NB4 (cell line): ENCODE data around the gene ZDHHC16.
A peak's percentile ranks its signal among the peaks of the same experiment; 100 is the strongest.

Experiments
- DNase-seq: peaks from one replicate; pipeline ENCODE4 v3.0.0; 2010; ENCODE audit warnings: low read depth
- H3K4me3 ChIP-seq: one replicate; pipeline ENCODE4 v1.5.1; 2011; ENCODE audit warnings: mild to moderate bottlenecking, low read depth, low read length, moderate library complexity
- CTCF ChIP-seq: IDR thresholded peaks from one replicate; pipeline ENCODE4 v1.5.1; 2012; ENCODE audit warnings: low read depth, low read length
- MAX ChIP-seq: IDR thresholded peaks from 2 replicates; pipeline ENCODE4 v1.6.1; 2011; ENCODE audit warnings: low read depth, low read length
- MYC ChIP-seq: IDR thresholded peaks from 2 replicates; pipeline ENCODE4 v1.6.1; 2011; ENCODE audit warnings: low read depth, low read length
- POLR2A ChIP-seq: IDR thresholded peaks from 2 replicates; pipeline ENCODE4 v1.6.1; 2011; ENCODE audit warnings: mild to moderate bottlenecking; ENCODE audit not compliant: insufficient read length; ENCODE audit errors: extremely low read depth

ZDHHC16 gene

DNA sequence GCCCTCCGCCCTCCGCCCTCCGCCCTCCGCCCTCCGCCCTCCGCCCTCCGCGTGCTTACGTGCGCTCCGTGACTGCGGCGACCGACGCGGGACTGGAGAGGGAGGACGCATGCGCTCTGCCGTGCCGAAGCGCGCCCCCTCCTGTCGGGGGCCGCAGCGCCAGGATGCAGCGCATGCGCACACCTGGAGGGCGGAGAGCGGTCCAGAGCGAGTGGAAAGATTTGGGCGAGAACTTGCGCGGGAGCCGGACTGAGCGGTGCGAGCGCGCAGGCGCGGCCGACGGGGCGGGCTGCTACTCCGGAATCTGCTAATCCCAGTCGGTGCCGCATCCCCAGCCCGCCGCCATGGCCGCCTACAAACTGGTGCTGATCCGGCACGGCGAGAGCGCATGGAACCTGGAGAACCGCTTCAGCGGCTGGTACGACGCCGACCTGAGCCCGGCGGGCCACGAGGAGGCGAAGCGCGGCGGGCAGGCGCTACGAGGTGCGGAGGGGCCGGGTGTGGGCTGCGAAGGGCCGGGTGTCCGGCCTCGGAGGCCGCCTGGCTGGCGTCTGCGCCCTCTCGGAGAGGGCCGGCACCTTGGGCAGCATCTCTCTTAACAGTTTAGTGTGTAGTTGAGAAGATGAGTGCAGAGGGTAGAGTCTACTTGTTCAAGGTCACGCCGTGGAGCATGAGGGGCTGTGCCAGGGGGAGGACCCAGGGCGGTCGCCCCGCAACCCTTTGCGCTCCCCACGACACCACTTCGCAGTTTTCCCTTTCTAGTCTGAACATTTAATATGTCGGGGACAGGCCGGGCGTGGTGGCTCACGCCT, 19.8 kb upstream of the ZDHHC16 start, which contains the start of gene PGAM1:
PGAM1 (plus strand) TSS at position 228 of the 812 bp plus-strand sequence; CDS start at position 345, 117 bp downstream.
- DNase-seq, result peak; percentile 98
- peak within 1 kb of the TSS; percentile 97 for H3K4me3 ChIP-seq
- TF ChIP-seq MAX (peak; percentile 81), CTCF (peak; percentile 70), MYC (0 out of 2 replicates have a peak, but pooled peaks have one; percentile 43), POLR2A (peak; percentile 77)

DNA sequence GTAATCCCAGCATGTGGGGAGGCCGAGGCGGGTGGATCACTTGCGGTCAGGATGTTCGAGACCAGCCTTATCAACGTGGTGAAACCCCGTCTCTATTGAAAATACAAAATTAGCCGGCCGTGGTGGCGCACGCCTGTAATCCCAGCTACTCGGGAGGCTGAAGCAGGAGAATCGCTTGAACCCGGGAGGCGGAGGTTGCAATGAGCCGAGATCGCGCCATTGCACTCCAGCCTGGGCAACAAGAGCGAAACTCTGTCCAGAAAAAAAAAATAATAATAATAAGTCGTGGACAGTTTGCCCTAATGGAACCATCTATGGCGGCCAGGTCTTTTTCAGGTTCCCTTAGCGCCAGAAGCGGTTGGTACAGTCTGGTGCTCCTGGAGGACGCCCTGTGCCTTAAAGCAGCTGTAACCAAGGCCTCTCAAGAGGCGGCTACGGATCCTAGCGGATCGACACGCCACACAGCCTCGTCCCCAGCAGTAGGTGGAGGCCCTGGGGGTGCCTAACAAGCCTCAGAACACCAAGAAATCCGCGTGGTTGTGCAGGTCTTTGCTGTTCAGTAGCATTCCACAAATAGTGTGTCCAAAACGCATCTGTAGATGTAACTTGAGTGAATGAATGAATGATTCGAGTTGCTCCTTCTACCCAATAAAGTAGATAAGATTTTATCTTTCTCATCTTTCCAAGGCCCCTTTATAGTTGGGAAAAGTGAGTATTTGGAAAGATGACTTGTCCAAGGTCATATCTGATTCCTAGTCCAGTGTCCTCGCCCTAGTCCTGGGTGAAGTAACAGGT, 19.0 kb upstream of the ZDHHC16 start:
- TF ChIP-seq MYC (no peak), CTCF (no peak), POLR2A (no peak), MAX (no peak)
- peak overlapping the region; percentile 97 for H3K4me3 ChIP-seq
- peak; percentile 58 for DNase-seq

- TF ChIP-seq MAX, result no peak
- DNase-seq, result peak; percentile 58
- H3K4me3 ChIP-seq, result peak overlapping the region; percentile 97
Measured at GRCh38 chr10:97427571-97428179, 18.3 kb upstream of the ZDHHC16 start.

DNA sequence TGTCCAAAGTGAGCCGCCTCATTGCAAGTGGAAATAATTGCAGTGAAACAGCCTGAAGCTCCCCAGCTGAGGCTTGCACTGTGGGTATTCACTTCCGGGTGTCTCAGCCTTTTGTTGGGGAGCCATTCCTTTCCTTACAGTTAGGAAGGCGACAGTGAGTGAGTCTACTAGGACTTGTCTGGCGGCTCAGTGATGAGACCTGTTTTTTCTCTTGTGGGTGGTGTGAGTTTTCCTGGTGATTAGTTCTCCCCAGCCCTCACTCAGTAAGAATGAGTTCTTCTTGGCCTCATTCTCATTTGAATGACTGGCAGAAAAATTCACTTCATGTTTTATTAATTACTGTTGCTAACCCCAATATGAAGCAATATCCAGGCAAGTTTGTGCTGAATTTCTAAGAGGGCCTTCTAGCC, 17.4 kb upstream of the ZDHHC16 start:
- peak overlapping the region; percentile 97 for H3K4me3 ChIP-seq
- TF ChIP-seq MYC (no peak), CTCF (no peak), MAX (no peak), POLR2A (no peak)
- DNase-seq, result peak; percentile 70

- peak; percentile 49 for DNase-seq
- H3K4me3 ChIP-seq, result no peak overlapping the region
- TF ChIP-seq POLR2A (no peak), CTCF (no peak), MYC (no peak), MAX (no peak)
Measured at GRCh38 chr10:97434055-97434454, 11.9 kb upstream of the ZDHHC16 start.

DNA sequence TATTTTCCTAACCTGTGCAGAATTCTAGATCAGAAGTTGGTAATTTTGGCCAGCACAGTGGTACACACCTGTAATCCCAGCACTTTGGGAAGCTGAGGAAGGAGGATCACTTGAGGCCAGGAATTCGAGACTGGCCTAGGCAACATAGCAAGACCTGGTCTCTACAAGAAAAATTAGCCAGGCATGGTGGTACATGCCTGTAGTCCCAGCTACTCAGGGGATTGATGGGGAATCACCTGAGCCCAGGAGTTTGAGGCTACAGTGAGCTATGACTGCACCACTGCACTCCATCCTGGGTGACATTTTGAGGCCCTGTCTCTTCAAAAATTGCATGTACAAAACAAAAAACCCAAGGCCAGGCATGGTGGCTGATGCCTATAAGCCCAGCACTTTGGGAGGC, 11.4 kb upstream of the ZDHHC16 start:
- no peak overlapping the region for H3K4me3 ChIP-seq
- DNase-seq, result no peak
- no peak for TF ChIP-seq POLR2A
- TF ChIP-seq MAX, result no peak
- TF ChIP-seq MYC, result no peak
- TF ChIP-seq CTCF, result no peak
